Astrocyte of the hippocampus (primary cell): ENCODE results near the gene MAGEF1.

Experiments
- DNase-seq: peaks from one replicate; pipeline ENCODE4 v3.0.0; 2011; ENCODE audit warnings: low read depth, low spot score

The MAGEF1 gene

DNA sequence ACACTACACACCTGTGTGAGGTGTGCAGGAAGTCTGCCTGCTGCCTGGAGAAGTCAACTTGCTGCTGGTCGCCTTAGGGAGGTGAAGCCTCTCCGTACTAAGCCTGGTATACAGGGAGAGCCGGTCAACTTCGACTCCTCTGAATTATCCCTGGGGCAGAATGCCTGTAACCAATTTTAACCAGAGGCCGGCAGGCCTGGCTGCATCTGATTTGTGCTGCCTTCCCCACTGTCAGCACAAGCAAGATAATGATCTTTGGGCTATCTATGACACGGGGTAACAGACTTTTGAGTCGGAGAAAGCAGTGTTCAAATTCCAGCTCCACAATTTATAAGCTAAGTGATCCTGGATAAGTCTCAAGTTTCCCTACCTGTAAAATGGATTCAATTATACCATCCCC, 42.3 kb downstream of the MAGEF1 start:
- no peak for DNase-seq

DNA sequence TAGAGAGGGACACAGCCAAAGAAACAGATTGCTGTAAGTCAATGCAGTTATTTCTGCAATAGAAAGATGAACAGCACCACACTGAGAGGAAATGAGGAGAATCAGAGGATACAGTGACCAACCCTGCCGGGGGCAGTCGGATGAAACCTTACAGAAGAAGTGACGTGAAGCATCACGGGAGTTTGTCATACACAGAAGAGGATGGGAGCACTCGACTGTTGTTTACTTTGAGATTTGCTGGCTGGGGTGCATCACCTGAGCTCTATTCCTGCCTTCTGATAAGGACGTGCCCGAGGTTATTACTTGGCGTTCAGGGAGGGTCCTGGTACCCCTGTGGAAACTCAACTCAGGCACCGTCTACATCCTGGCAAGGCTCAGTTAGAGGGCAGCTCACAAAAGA, 45.4 kb downstream of the MAGEF1 start:
- DNase-seq, result no peak

DNA sequence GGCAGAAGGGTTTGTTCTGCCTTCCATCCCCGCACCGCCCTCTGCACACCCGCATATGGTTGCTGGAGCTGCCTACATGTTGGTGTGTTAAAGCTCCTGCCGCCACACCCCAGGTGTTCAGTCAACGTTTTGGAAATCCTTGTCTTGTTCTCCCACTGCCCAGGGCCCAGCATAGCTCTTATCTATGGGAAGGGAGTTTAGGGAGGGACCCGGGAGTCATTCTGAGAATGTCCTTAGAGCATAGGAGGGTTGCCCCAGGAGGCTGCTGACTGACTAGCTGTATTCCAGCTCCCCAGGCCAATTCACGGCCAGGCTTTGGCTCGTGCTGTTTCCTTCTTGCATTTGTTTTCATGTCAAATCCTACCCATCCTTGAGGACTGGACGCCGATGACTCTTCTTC, 46.8 kb downstream of the MAGEF1 start:
- DNase-seq, result no peak

DNA sequence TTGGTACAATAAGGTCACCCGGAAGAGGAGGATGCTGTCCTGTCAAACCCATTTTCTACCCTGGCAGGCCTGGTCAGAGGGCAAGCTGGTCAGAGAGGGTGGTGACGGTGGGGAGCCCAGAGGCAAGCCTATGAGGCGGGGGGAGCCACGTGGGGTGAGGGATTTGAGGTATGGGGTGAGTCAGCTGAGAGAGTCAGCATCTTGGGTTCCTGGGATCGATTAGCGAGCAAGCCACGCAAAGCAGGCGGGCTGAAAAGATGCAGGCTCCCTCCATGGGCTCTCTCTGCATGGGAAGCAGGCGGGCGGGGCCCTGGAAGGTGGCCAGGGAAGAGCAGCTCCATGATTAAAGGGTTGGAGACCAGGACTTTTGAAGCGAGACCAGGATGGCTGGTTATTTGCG, 48.1 kb downstream of the MAGEF1 start:
- DNase-seq, result peak; percentile 13

DNA sequence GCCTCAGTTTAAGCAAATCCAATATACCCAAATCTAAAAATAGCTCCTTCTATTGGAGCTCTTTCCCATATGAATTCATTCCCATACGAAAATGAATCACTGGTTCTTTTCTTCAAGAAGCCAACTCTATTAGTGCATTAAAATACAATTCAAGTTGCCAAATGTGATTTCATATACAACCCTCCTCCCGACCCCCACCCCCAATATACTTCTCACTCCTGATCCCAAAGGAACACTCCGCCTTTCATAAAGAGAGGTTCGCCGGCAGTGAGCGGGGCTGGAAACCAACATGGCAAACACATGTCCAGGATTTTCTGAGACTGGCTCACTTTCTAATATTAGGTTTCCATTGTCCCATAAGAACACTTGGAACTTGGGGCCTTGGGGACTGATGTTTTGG, 48.5 kb downstream of the MAGEF1 start:
- DNase-seq, result no peak

DNA sequence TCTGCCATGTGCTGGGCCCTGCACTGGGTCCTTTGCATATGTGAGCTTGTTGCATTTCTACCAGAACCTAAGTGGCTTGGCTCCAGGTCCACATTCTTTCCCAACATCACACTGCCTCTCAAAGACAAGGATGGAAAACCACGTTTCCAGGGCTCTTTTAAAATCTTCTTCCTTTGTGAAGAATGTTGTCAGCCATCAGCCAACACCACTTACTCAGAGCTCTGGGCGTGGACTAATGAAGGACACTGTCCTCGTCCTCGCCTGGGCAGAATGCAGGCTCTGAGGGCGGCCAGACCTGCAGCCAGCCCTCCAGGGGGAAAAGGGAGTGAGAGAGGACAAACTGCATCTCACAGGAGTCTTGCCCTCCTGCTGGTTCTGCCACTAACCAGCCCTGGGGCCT, 49.7 kb downstream of the MAGEF1 start:
- peak; percentile 22 for DNase-seq

DNA sequence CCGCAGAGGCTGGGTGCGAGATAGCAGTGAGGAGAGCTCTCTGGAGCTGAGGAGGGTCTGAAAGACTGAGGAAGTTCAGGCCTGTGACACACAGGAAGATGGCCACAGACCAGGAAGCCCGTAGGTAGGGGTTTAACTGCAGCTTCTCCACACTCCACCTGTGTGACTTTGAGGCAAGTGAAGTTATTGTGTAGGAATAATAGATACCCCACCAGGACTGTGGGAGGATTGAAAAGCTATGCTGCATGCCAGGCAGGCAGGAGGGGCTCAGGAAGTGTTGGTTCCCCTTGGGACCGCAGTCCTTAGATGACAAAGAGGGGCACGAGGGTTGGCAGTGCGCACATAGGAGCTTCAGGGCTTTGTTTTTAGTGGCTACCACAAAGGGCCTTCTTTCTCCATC, 50.9 kb downstream of the MAGEF1 start:
- no peak for DNase-seq
